Loucy (cell line): ENCODE data around the gene TRPM3.

Experiments used
- H2AFZ ChIP-seq: fragments of 200-600 bp; sonication (generic); 2 replicates; pipeline ENCODE4 v1.6.0; 2016; ENCODE audit warnings: antibody characterized with exemption, mild to moderate bottlenecking, low read length, moderate library complexity
- H3F3A ChIP-seq: fragments of 200-600 bp; 2 replicates; pipeline ENCODE4 v1.6.0; 2016; ENCODE audit warnings: antibody characterized with exemption, low read depth, mild to moderate bottlenecking
- H3K27me3 ChIP-seq: fragments of 200-600 bp; sonication (generic); 2 replicates; pipeline ENCODE4 v1.6.1; 2014; ENCODE audit warnings: low read length, mild to moderate bottlenecking; ENCODE audit not compliant: insufficient read depth, poor library complexity, severe bottlenecking
- H3K36me3 ChIP-seq: fragments of 200-600 bp; sonication (generic); 2 replicates; pipeline ENCODE4 v1.6.1; 2016; ENCODE audit warnings: low read length; ENCODE audit not compliant: insufficient read depth
- H3K4me1 ChIP-seq: fragments of 200-600 bp; sonication (generic); 2 replicates; pipeline ENCODE4 v1.5.1; 2014; ENCODE audit warnings: low read length, mild to moderate bottlenecking; ENCODE audit not compliant: insufficient read depth, poor library complexity, severe bottlenecking
- H3K4me2 ChIP-seq: fragments of 200-600 bp; sonication (generic); 2 replicates; pipeline ENCODE4 v1.6.0; 2014; ENCODE audit warnings: antibody characterized with exemption, low read length, low read depth, mild to moderate bottlenecking; ENCODE audit not compliant: poor library complexity, severe bottlenecking
- H3K4me3 ChIP-seq: fragments of 200-600 bp; sonication (generic); 2 replicates; pipeline ENCODE4 v1.5.1; 2014; ENCODE audit warnings: low read length, mild to moderate bottlenecking, mixed read lengths; ENCODE audit not compliant: poor library complexity, severe bottlenecking
- H3K79me2 ChIP-seq: fragments of 200-600 bp; sonication (generic); 2 replicates; pipeline ENCODE4 v1.6.1; 2014; ENCODE audit warnings: low read length; ENCODE audit not compliant: insufficient read depth
- H3K9ac ChIP-seq: fragments of 200-600 bp; sonication (generic); 2 replicates; pipeline ENCODE4 v1.6.0; 2014; ENCODE audit warnings: mild to moderate bottlenecking, low read depth, low read length, moderate library complexity; ENCODE audit not compliant: poor library complexity, severe bottlenecking
- H3K9me2 ChIP-seq: fragments of 200-600 bp; sonication (generic); replicated peaks from 2 replicates; pipeline ENCODE4 v1.6.1; 2016; ENCODE audit warnings: low read depth, low read length, mixed read lengths
- H3K9me3 ChIP-seq: fragments of 200-600 bp; sonication (generic); 2 replicates; pipeline ENCODE4 v1.6.1; 2014; ENCODE audit warnings: mild to moderate bottlenecking, antibody characterized with exemption, low read length, low read depth; ENCODE audit not compliant: insufficient read depth
- H4K20me1 ChIP-seq: fragments of 200-600 bp; sonication (generic); 2 replicates; pipeline ENCODE4 v1.6.0; 2014; ENCODE audit warnings: antibody characterized with exemption, low read length, mild to moderate bottlenecking; ENCODE audit not compliant: insufficient read depth, poor library complexity, severe bottlenecking
- CTCF ChIP-seq: fragments of 200-600 bp; sonication (generic); conservative IDR thresholded peaks from 2 replicates; pipeline ENCODE4 v1.5.1; 2014; ENCODE audit warnings: mild to moderate bottlenecking, antibody characterized with exemption, low read length
- EZH2phosphoT487 ChIP-seq: fragments of 200-600 bp; IDR thresholded peaks from 2 replicates; pipeline ENCODE4 v1.6.1; 2018; ENCODE audit warnings: antibody characterized with exemption, mild to moderate bottlenecking, moderate library complexity, borderline replicate concordance

The TRPM3 gene

DNA sequence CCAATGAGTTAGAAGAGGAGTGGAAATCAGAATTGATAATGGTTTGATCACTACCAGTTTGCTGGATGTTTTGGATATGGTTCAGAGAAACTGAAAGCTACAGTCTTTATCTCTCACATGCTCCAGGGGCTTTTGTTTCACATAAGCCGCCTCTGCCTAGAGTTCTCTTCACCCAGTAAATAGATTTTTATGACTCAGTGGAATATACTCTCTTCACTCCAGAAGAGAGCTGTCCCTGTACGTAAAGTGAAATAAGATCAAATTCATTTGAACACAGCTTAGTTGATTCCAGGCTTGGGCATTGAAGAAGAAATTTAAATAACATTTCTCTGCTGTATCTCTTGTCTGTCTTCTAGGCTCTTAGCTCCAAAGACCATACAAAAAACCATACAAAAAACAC lies 184.9 kb downstream of the TRPM3 start:
- H3K4me3 ChIP-seq = no peak overlapping the region
- no peaks in the 10 kb centered on the region for H3K27me3 ChIP-seq
- H3K79me2 ChIP-seq = no peaks in the 10 kb centered on the region
- no peak overlapping the region for H2AFZ ChIP-seq
- no peaks in the 10 kb centered on the region for H3K9me3 ChIP-seq
- H3K9ac ChIP-seq = no peak overlapping the region
- H3K4me2 ChIP-seq = no peak overlapping the region
- no peak for TF ChIP-seq CTCF
- no peak for TF ChIP-seq EZH2phosphoT487
- 0 out of 2 replicates have a peak, but pooled peaks cover 3% of the 10 kb centered on the region for H3K9me2 ChIP-seq
- no peaks in the 10 kb centered on the region for H3K36me3 ChIP-seq
- H3K4me1 ChIP-seq = peaks cover 17% of the 10 kb centered on the region
- no peaks in the 10 kb centered on the region for H3F3A ChIP-seq
- no peaks in the 10 kb centered on the region for H4K20me1 ChIP-seq

DNA sequence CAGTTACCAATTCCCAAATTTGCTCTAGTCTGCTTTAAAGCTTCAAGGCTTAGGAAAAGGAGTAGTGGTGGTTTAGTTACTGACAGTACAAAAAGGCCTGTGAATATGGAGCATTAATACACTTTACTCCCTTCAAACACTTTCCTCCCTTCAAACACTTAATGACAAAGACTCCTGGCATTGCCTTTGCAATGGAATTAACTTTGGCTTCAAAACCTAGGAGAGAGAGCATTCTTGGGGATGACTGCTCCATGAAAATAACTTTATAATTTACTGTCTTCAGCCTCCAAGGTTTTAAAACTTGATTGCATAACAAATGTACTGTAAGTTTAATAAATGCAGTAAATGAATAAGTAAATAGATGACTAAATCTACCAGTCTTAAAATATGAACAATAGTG lies 185.6 kb downstream of the TRPM3 start:
- TF ChIP-seq EZH2phosphoT487 (no peak), CTCF (no peak)

GRCh38 chr9:70934642-70935041 lies 186.8 kb downstream of the TRPM3 start:
- no peaks in the 10 kb centered on the region for H3K9me3 ChIP-seq
- no peaks in the 10 kb centered on the region for H3K79me2 ChIP-seq
- TF ChIP-seq EZH2phosphoT487 = no peak
- H3K27me3 ChIP-seq = no peaks in the 10 kb centered on the region
- no peak overlapping the region for H3K4me2 ChIP-seq
- 0 out of 2 replicates have a peak, but pooled peaks cover 3% of the 10 kb centered on the region for H3K9me2 ChIP-seq
- H3K9ac ChIP-seq = no peak overlapping the region
- H3K4me3 ChIP-seq = no peak overlapping the region
- H3F3A ChIP-seq = no peaks in the 10 kb centered on the region
- H2AFZ ChIP-seq = no peak overlapping the region
- no peaks in the 10 kb centered on the region for H3K36me3 ChIP-seq
- H3K4me1 ChIP-seq = peaks cover 7% of the 10 kb centered on the region
- H4K20me1 ChIP-seq = no peaks in the 10 kb centered on the region

More for the DNA sequence above, 185.6 kb downstream of the TRPM3 start:
- Histone ChIP-seq H3K9me2 (0 out of 2 replicates have a peak, but pooled peaks cover 3% of the 10 kb centered on the region), H3K9ac (no peak overlapping the region), H2AFZ (no peak overlapping the region), H4K20me1 (no peaks in the 10 kb centered on the region), H3K79me2 (no peaks in the 10 kb centered on the region), H3K4me1 (peaks cover 17% of the 10 kb centered on the region), H3K4me3 (no peak overlapping the region), H3F3A (no peaks in the 10 kb centered on the region), H3K4me2 (no peak overlapping the region), H3K27me3 (no peaks in the 10 kb centered on the region), H3K36me3 (no peaks in the 10 kb centered on the region), H3K9me3 (no peaks in the 10 kb centered on the region)

GRCh38 chr9:70933321-70933720 lies 188.1 kb downstream of the TRPM3 start:
- no peaks in the 10 kb centered on the region for H3K4me1 ChIP-seq
- no peaks in the 10 kb centered on the region for H3K9me3 ChIP-seq
- H3K9ac ChIP-seq = no peak overlapping the region
- no peaks in the 10 kb centered on the region for H3F3A ChIP-seq
- H3K4me3 ChIP-seq = no peak overlapping the region
- no peak for TF ChIP-seq CTCF
- TF ChIP-seq EZH2phosphoT487 = no peak
- no peaks in the 10 kb centered on the region for H3K36me3 ChIP-seq
- no peaks in the 10 kb centered on the region for H3K27me3 ChIP-seq
- H4K20me1 ChIP-seq = no peaks in the 10 kb centered on the region
- 0 out of 2 replicates have a peak, but pooled peaks cover 3% of the 10 kb centered on the region for H3K9me2 ChIP-seq
- H3K79me2 ChIP-seq = no peaks in the 10 kb centered on the region
- H3K4me2 ChIP-seq = no peak overlapping the region
- no peak overlapping the region for H2AFZ ChIP-seq
